GM19397 (cell line): ENCODE data around the gene PLCL2.

Experiments used
- ATAC-seq: cut with Tn5 transposase; IDR thresholded peaks from one replicate; pipeline ENCODE4 v1.9.1; 2021; ENCODE audit warnings: mild to moderate bottlenecking, moderate library complexity; ENCODE audit not compliant: unreplicated experiment

Gene PLCL2

DNA sequence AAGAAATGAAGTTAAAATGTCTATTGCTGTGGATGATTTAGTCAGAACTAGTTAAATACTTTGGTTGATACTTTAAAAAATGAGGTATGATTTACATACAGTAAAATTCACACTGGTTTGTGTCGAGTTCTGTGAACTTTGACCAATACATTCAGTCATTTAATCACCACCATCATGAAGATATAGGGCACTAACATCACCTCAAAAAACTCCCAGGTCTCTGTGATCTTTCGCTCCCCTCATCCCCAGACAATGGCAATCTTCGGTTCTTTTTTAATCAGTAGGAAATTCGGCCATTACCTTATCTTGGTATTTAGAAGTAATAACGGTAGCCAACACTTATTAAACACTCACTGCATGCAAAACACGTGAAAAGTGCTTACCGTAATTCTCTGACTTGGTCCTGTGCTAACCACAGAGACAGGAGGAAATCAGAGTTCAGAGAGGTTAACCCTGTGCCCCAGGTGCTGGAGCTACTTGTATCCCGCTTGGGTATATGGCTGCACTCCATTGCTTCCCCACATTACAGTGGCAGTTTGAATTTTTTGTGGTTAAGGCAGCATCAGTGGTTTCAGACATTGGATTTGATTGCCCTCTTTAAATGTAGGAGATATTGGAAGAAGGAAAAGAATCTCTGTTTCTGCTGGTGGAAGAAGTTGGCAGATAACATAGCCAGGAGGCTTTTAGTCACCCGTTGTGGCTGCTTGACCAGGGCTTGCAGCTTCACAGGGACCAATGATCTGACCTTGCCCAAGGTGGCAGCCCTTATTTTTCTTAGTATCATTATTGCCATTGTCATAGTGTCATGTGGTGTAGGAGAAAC is 4.2 kb downstream of the PLCL2 start:
- ATAC-seq: peak; percentile 28

DNA sequence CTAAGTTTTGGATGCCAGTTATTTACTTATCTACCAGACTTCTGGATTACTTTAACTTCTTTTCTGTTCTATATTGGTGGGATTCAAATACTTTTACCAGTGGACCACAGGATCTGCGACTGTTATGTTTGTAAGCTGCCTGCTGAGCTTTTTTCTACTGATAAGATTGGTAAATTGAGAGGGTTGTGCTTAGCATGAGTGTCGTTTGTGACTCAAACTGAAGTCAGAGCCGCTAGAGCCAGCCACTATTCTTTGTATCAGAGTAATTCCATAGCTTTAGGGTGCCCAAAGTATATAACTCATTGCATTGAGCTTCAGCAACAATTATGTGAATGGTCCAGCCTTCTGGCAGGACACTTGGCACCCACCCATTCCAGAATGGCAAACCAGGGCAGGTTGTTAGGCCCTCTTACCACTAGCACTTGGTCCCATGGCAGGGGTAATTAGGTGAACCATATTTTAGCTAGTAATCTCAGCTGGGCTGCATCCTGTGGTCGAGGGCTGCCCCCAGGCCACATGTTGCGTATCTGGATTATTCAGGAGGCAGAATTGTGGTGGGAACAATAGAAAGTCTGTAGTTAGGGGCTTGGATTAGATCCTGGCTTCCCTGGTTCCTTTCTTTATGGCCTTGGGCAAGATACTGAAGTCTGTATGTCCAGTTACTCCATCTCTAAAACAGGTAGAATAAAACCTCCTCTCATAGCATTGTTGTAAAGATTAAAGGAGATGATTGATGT is 6.0 kb downstream of the PLCL2 start:
- ATAC-seq: no peak

DNA sequence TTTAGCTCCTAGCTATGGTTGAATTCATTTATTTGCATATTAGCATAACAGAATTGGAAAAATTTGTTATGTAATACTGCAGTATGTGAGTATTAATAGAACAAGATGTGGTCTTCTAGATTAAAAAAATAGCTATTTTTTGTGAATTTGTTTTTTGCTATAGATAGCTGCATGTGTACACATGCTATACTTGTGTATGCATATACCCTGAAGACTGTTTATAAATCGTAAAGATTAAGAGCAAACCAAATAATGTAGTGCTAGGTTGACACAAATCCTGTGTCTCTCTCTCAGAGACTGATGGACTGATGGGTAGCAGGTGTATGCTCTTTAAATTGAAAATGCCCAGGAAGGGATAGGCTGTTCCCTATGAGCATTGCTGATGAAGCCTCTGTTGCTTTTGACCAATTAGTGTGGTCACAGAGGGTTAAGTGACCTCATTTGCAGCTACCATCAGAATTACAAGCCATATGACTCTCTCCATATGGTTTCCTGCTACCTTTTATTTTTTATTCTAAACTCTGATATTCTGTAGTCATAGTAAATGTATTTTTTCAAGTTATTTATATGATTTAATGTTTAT is 9.0 kb downstream of the PLCL2 start:
- no peak for ATAC-seq

DNA sequence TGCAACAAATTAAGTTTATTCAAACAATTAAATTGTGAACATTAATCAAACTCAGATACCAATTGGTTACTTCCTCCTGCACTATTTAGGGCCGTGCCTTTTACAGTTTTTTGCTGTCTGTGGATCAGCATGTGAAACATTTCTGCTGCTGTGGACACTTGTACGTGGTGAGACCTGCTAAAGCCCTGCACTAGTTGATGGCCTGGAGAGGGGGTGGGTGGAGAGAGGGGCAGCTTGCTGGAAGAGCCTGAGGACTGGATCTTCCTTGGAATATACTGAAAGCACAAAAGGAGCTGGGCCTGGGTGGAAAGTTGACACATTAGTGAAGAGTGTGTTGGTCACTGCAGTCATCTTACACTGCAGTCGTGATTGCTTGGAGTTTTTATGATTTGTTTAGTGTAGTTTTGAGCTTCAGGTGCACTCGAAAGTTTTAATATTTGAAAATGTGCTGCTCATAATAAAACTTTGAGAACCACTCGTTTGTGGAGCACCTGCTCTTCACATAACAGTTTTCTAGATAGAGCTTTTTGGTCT is 11.4 kb downstream of the PLCL2 start:
- ATAC-seq: no peak

DNA sequence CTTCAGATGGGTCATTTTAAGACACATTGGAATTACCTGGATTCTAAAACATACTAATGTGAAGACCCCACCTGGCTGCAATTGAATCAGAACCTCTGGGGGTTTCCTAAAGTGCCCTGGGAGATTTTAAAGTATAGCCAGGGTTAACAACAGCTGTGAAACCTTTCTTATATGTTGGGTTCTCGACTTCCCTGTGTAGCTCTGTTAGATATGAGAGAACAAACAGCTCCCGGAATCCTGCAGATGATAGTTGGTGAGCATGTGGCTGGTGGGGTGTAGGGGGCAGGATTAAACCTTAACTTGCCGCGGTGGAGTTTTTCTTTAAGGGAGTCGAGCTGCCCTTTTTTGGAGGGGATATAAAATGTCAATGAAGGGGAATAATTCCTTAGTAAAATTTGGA is 12.1 kb downstream of the PLCL2 start:
- ATAC-seq: no peak

DNA sequence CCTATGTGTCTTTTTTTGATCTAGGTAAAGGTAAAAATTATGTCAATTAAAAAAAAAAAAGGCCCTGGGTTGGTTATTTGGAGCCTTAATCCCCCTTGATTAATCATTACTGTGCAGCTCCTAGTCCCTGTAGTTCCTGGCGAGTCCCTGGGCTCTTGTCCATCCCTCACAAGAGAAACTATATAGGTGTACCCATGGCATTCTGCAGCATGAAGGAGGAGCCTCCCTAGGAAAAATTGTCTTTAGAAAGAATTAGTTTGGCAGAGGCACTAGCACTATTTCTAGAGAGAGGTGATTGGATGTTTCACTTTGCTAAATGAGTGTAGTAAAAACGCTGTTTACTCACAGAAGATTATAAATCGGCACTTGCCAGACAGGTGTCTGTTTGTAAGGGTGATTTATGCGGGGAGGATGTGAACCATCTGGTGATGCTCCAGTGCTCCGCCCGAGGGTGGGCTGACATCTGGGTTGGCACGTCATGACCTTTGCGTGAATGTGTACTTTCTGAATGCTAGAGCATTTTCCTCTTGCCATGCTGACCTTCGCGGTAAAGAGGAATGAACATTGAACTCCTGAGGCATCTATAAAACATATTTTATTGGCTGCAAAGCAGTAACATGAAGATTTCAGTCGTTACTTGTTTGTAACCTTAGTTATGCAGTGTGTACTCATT is 12.6 kb downstream of the PLCL2 start:
- peak; percentile 91 for ATAC-seq

DNA sequence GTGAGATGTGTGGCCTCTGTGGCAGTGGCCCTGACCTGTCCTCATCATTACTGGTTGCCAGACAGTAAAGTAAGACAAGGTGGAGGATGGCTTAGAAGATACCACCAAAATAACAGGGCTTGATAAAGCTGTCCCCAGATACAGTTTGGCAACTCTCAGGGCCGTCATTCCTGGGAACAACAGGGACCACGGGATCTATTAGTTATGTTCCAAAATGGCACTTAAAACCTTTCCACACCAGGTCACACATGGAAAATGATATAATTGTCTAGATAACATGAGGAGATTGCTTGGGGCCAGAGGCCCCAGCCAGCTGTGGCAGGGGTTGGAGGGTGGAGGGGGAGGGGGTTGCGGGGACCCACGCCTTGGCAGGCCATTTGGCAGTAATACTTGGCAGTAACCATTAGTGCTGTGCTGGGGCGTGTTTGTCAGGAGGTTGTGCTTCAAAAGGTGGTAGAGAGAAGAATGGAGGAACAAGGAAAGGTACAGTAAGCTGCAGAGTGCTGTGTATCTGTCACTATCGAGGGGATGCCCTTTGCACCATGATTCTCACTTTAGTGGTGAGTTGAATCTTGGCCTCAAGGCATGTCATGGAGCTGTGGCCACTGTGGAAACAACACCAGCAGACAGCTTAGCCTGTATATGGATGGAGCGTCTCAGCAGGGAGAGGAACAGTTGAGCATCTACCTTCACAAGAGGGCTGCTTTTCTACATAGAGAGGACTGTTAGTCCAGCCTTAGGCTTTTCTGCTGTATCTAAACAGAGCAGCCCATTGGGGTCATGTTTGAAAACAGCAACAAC is 14.0 kb downstream of the PLCL2 start:
- no peak for ATAC-seq

DNA sequence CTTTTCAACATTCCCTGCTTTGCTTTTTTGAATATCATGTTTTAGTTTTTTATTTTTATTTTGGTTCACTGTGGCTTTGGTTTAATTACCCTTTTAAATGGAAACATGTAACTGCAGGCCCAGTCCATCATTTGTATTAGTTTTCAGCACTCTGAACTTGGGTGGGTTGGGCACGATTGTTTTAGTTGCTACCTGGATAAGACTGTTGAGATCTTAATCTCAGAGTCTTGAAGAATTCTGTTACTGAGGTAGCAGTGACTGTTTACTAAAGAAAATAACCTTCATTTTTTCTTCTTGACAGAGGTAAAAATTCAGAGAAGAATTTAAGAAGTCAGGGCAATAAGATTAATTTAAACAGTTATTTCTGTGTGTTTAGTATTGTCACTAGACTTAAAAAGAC is 15.2 kb downstream of the PLCL2 start:
- no peak for ATAC-seq

DNA sequence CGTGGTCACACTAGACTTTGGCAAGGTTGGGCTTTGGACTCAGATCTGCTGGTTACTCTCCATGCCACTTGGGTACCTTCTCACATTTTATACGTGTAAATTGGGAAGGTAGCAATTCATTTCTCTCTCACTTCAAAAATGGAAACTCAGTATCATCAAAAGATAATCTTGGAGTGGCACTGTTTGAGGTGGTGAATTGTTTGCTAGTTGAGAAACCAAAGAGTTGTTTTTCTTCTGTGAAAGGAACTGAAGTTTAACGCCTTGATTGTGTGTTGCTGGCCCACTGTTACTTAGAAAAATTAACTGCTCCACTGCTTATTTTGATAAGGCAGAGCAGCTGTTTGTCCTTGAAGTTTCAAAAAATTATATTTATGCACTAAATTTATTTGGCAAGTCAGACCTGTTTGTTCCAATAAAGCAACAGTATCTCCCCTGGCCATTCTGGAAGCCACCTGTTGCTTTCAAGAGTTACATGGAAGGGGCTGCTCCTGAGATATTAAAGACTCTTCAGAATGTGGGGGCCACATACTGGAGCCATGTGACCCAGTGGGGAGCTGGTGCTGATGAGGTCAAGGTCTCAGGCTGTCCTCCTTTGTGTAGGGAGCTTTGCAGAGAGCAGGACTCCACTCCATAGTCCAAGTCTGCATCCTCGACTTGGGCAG is 16.2 kb downstream of the PLCL2 start:
- no peak for ATAC-seq

DNA sequence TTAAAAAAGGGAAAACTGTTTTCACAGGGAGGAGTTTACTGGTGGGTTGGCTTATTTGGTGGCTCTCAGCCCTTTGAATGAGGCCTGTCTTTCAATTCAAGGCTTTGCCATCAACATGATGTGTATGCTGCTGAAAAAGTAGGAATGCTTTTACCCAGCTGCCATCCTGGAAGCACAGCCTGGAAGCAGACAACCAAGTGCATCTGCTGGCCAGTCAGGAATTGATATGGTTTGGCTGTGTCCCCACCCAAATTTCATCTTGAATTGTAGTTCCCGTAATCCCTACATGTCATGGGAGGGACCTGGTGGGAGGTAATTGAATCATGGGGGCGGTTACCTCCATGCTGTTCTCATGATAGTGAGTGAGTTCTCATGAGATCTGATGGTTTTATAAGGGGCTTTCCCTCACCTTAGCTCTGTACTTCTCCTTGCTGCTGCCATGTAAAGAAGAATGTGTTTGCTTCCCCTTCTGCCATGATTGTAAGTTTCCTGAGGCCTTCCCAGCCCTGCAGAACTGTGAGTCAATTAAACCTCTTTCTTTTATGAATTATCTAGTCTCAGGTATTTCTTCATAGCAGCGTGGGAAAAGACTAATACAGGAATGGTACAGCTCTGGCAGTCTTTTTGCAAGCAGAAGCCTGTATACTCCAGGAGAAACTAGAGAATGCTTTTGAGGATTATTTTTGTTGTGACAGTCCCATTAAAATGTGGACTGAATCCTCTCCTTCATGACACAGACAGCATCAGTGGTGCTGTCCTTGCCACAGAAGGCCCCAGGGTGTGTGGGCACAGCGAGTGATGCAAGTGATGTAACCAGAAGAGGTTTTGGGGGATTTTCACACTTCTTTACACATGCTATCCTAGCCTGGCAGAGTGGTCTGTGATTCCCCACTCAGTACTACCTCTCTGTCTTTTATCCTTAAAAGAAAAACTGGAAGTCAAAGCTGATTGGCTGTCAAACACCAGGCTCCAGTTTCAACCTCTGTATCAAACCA is 20.0 kb downstream of the PLCL2 start:
- ATAC-seq: no peak

DNA sequence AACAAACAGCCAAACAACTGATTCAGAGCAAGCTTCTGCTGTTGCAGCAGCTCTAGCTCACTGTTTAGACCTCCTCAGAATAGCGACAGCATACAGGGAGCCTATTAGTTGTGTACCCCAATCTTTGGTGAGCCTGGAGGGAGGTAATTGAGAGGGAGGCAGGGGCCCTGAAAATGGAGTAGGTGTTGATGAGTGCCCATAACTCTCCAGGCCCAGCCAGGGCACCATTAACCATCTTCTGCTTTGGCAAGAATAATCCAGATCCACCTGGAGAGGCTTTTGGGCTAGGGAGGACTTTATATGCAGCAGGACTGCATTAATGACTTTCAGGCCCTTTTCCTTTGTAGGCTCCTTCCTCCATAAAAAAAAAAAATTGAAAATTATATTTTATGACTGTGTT is 20.9 kb downstream of the PLCL2 start:
- ATAC-seq: no peak

DNA sequence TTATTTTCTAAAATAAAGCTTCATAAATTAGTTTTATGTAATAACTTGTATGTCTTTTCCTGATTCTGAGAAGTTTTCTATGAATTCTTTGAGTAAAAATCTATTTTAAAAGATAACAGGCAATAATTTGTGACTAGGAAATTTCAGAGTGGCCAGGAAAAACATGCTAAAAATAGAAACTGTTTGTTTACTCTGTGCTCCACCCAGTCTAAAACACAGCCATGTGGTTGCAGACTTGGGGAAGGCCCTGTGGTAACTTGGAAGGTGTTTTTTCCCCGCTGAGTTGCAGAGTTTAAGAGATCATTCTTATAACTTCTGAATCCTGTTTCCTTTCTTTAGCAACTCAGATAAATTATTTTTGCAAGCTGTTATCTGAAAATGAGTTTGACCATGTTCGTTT is 21.9 kb downstream of the PLCL2 start:
- no peak for ATAC-seq

DNA sequence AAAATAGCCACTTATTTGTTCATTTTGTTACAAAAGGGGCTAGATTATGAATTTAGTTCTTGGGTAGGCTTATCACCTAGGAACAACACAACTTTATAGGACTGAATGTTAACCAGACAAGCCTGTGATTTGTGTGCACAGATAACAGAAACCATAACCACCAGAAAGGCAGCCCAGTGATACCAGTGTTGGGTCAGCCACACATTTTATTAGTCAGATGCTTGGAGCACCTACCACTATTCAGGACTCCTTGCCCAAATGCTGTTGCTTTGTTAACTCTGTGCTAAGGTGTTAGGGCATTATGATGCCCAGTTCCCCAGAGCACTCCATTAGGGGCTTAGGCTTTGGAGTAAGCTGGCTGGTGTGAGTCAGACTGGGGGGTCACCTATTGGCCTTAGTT is 22.5 kb downstream of the PLCL2 start:
- peak; percentile 50 for ATAC-seq

DNA sequence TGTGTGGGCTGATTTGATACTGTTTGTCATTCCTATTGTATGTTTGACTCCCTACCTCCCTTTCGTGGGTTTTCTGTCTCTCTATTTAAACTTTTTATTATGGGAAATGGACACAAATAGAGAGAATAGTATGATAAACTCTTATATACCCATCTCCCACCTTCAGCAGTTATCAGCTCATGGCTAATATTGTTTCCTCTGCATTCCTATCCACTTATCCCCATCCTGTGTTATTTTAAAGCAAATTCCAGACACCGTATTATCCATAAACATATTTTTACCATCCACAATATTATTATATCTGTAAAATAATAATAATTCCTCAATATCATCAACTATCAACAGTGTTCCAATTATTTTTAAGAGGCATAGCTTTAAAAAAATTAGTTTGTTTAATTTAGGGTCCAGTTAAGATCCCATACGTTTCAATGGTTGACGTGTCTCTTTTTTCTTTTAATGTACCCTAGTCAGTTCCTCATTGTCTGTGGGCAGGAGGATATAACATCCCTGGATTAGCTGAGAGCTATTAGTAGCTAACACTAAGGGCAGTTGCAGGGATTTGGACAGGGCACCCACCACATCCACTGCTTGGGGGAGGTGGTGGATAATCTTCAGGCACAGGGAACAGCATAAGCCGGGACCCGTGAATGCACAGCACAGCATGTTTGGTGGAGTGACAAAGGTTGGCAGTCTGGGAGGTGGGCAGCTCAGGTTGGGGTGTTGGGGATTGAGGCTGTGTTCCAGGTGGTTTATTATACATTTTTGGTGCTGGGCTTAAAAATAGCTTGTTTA is 23.5 kb downstream of the PLCL2 start:
- ATAC-seq: no peak

DNA sequence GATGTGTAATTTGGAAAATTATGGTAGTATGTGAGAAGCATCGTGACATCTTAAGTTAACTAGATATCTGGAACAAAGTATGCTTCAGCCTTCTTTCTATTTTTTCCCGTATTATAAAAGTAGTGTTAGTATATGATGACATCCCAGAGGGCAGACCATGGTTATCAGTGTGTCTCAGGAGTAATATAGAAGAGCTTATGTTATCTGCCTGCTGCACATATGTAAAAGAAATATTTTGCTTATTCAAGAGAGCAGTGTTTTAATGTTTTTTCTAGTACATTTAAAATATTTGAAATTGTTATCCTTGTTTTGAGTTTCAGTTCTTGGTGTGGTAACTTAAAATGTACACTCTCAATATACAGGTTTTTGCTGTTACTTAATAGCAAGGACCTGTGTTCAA is 24.1 kb downstream of the PLCL2 start:
- ATAC-seq: no peak

DNA sequence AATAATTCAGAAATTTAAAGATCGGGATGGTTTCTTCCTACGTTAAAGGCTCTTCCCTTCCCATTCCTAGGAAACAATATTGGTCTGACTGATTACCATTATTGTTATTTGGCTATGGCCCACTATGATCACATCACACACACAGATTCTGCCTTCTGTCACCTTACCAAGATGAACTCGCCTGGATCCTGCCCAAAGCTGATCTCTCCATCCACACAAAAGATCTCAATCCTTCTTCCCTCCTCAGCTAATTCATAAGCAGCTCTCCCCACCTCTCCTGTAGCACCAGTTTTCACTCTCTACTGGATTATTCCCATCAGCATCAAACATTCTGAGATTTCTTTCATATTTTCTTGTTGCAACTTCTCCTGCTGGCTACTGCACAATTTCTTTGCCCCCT is 25.0 kb downstream of the PLCL2 start:
- ATAC-seq: no peak

DNA sequence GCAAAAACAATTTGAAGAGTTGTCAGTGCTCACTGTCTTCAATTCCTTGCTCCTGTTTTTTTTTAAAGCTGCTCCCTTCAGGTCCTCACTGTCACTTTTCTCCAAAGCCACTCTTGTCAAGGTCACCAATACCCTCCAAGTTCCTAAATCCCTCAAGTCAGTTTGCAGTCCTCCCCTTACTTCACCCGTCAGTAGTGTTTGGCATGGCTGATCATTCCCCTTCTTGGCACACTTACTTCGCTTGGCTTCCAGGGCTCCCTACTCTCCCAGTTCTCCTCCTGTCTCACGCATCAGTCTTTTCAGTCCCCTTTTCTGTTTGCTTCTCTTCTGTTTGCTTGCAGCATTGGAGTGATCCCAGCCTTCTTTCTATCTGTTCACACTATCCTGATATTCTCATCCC is 25.5 kb downstream of the PLCL2 start:
- ATAC-seq: no peak

DNA sequence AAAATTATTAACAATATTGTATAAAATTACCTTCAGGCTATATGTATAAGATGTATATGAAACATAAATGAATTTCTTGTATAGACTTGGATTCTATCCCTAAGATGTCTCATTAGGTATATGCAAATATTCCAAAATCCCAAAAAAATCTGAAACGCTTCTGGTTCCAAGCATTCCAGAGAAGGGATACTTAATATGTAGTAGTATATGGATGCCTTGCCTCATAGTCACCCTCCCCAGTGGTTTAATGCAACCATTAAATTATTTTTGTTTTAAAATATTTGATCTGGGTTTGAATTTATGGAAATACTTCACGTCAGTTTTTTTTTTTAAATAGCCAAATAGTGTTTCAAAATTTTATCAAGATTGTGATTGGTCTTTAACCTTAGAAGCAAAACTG is 27.2 kb downstream of the PLCL2 start:
- ATAC-seq: no peak
